ENCODE data around the gene SNX22.
"Not testable (repeated sequence)": the region's sequence is repeated elsewhere in the genome, so short reads cannot be mapped to it uniquely, and the experiment has no call there.

Gene SNX22

GRCh38 chr15:64151727-64152506 lies at the start of gene SNX22:
SNX22 (plus strand) TSS chr15:64151731; CDS start chr15:64151776, 45 bp downstream.
- DNase-seq (ENCODE audit: low read depth in 2 of 2): no peak

GRCh38 chr15:64102497-64102896 lies 49.0 kb upstream of the SNX22 start:
- DNase-seq (ENCODE audit: low read depth in 2 of 2): no peak

- no peak for DNase-seq (ENCODE audit: low read depth in 2 of 2)
These were observed 46.3 kb upstream of the SNX22 start for GRCh38 chr15:64105113-64105704.

- no peak for DNase-seq (ENCODE audit: low read depth in 2 of 2)
These were observed 44.2 kb upstream of the SNX22 start for GRCh38 chr15:64107337-64107736.

GRCh38 chr15:64110108-64110701 lies 41.3 kb upstream of the SNX22 start:
- DNase-seq (ENCODE audit: low read depth in 2 of 2): not testable (repeated sequence)

GRCh38 chr15:64110950-64111678 lies 40.4 kb upstream of the SNX22 start:
- DNase-seq (ENCODE audit: low read depth in 2 of 2): no peak

GRCh38 chr15:64111679-64112050 lies 39.9 kb upstream of the SNX22 start:
- no peak for DNase-seq (ENCODE audit: low read depth in 2 of 2)

GRCh38 chr15:64112073-64112772 lies 39.3 kb upstream of the SNX22 start:
- DNase-seq (ENCODE audit: low read depth in 2 of 2): no peak

GRCh38 chr15:64112904-64113303 lies 38.6 kb upstream of the SNX22 start:
- no peak for DNase-seq (ENCODE audit: low read depth in 2 of 2)

- DNase-seq (ENCODE audit: low read depth in 2 of 2): no peak
These were observed 33.6 kb upstream of the SNX22 start for GRCh38 chr15:64117759-64118487.

- DNase-seq (ENCODE audit: low read depth in 2 of 2): not testable (repeated sequence)
These were observed 31.2 kb upstream of the SNX22 start for GRCh38 chr15:64120322-64120721.

- DNase-seq (ENCODE audit: low read depth in 2 of 2): no peak
These were observed 29.9 kb upstream of the SNX22 start for GRCh38 chr15:64121614-64122013.

- DNase-seq (ENCODE audit: low read depth in 2 of 2): no peak
These were observed 29.1 kb upstream of the SNX22 start for GRCh38 chr15:64122444-64122843.

GRCh38 chr15:64122936-64123351 lies 28.6 kb upstream of the SNX22 start:
- no peak for DNase-seq (ENCODE audit: low read depth in 2 of 2)

- DNase-seq (ENCODE audit: low read depth in 2 of 2): no peak
These were observed 25.6 kb upstream of the SNX22 start for GRCh38 chr15:64125978-64126377.

- DNase-seq (ENCODE audit: low read depth in 2 of 2): no peak
These were observed 23.8 kb upstream of the SNX22 start for GRCh38 chr15:64127521-64128270.

- DNase-seq (ENCODE audit: low read depth in 2 of 2): no peak
These were observed 21.4 kb upstream of the SNX22 start for GRCh38 chr15:64130159-64130558.

- no peak for DNase-seq (ENCODE audit: low read depth in 2 of 2)
These were observed 20.0 kb upstream of the SNX22 start for GRCh38 chr15:64131547-64131946.

- no peak for DNase-seq (ENCODE audit: low read depth in 2 of 2)
These were observed 19.3 kb upstream of the SNX22 start for GRCh38 chr15:64132217-64132616.

- DNase-seq (ENCODE audit: low read depth in 2 of 2): no peak
These were observed 17.7 kb upstream of the SNX22 start for GRCh38 chr15:64133623-64134344.

Measured in activated CD8-positive, alpha-beta memory T cell treated with anti-CD3 and anti-CD28 coated beads for 4 hours (primary cell).